ENCODE data around the gene LMBR1.
"Not testable (repeated sequence)": the region's sequence is repeated elsewhere in the genome, so short reads cannot be mapped to it uniquely, and the experiment has no call there.

The LMBR1 gene

DNA sequence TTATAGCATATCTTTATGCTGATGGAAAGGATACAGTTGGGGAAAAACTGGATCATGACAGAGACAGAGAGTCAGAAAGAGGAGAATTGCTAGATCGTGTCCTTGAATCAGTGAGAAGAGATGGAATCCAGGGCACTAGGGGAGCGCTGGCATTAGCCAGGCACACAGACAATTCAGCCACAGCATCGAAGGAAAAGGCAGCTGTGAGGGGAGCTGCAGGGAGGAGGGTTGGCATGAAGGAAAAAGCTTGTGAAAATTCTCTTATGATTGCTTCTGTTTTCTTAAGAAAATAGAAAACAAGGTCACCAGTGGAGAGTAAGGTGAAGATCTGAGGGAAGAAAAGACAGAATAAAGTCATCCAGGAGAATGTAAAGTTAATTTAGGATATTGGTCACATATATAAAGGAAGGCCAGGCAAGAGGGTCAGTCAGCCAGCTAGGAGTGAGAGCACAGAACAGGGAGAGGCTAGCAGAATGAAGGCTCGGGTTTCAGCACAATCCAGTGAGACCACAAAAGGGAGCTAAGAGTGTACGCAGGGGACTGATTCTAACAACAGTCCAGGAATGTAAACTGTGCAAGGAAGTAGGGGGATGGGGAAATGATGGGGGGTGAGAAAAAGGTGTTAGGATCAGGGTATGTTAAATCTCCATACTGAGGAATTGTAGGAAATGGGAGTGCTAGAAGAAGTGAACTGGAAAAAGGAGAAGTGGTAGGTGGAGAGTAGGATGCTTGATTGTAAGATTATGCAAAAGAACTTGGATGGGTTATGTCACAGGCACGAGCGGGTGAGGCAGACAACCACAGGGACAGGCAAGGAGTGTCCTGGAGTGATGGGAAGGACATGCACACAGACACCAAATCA lies 140.4 kb downstream of the LMBR1 start:
- no peak for DNase-seq

DNA sequence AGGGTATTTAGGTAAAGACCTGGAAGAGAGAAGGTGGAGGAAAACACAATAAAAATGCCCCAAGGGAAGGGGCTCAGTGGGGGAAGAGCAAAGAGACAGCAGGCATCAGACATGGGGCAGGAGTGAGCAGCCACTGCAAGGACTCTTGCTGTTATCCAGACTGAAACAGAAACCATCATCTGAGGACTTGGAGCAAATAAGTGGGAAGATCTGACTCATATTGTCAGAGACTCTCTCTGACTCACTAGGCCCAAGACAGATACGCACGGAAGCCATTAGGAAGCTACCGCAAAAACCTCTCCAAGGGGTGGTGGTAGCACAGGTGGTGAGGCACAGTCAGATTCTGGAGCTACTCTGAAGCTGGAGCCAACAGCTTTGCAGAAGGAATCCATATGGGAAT lies 141.7 kb downstream of the LMBR1 start:
- DNase-seq = no peak

DNA sequence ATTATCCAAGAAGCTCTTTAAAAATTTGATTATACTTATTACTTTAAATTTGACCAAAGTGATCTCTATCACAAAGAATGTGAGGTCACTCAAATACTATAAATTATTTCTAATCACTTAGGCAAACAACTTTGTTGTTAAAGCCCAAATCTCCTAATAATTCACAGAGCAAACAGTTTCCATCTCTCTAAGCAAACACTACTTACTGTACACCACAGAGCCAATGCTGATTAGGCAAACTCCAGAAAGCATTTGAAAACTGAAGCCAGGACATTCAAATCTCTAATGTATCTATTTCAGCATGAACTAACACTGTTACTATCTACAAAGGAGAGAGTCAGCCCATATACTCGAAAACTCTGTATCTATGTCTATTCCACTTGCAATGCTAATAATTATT lies 145.3 kb downstream of the LMBR1 start:
- no peak for DNase-seq

DNA sequence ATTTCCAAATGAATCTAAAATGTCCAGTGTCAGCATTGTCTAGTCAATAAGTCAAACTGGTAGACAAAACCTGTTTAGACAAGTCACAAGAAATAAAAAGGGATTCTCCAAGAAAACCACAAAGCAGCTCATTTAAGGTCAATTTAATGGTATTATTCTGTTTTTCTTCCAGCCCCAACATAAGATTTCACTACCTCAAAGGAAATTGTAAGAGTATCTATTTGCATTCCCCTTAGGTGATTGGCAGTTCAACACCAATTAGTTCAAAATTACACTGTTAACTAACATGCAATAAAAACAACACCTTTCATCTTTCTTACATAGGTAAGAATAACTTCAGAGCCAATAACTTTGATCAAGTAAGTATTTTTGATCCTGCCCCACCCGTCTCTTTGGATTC lies 146.1 kb downstream of the LMBR1 start:
- DNase-seq = no peak

DNA sequence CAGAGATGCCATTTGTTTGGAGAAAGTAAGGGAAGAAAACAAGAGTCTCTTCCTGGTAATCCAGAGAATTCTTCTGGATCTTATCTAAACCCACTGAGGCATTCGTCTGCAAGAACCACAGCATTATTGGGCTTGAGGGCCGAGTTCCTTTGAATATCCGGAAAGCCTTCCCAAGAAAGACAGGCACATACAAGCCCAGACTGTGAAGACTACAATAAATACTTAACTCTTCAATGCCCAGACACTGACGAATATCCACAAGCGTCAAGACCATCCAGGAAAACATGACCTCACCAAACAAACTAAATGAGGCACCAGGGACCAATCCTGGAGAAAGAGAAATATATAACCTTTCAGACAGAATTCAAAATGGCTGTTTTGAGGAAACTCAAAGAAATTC lies 153.4 kb downstream of the LMBR1 start:
- DNase-seq = no peak

DNA sequence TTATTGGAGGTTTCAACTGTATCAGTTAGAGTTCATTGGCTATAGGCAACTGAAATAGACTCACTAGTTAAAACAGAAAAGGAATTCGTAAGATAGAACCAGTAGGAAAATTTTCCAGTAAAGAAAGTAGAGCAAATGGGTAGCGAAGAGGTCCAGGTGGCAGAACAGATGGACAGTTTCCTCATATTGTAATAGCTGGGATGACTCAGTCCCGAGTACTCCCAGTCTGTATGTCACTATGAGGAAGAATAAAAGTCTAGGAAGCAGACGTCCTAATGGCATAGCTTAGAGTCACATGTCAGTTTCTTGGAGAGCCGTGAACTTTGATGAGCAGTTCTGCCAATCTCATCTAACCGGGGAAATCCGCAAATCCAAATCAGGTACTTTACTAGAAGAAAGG lies 157.1 kb downstream of the LMBR1 start:
- DNase-seq = no peak

DNA sequence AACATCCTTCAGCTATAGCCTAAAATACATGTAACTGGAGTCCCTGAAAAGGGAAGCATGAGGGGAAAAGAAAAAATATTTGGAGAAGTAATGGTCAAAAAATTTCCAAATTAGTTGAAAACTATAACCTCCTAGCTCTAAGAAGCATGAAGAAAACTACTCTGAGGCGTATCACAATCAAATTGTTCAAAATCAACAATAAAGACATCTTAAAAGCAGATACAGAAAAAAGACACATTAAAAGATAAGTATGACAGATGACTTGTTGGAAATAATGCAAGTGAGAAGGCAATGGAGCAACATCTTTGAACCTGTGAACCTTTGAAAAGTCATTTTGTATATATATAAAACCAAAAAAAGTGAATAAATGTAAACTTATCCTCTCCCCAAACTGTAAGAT lies 159.3 kb downstream of the LMBR1 start:
- no peak for DNase-seq

DNA sequence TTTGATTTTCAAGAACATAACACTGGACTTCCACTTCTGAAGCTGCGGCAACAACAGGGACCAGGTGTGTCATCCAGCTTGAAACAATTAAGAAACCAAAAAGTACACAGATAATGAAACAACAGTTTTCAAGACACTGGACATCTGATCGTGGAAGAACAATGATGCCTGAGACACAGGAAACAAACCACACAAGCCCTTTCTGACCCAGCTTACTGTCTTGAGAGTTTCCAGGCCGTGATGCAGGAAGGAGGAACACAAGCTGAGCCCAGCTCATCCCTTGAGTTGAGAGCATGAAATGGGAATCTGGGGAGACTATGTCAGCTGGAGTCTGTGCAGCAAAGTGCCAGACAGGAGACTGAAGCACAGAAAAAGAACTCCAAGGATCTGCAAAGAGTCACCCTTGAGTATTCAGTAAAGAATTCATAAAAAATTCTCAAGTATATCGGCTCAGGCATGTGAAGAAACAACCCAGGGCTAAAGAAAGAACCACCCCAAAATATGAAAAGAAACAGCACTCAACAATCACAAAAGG lies 160.8 kb downstream of the LMBR1 start:
- DNase-seq = no peak

DNA sequence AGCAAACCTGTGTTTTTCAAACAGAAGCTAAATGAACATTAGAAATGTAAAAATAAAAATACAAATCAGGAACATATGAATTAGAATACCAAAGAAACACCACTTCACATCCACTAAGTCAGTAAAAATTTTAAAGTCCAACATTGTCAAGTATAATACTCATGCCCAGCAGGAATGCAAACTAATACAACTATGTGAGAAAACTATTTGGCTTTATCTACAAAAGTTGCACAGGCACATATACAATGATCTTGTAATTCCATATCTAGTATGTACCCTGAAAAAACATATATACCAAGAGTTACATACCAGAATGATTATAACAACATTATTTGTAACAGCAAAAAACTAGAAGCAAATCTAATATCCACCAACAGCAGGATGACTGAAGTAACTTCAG lies 161.3 kb downstream of the LMBR1 start:
- no peak for DNase-seq

DNA sequence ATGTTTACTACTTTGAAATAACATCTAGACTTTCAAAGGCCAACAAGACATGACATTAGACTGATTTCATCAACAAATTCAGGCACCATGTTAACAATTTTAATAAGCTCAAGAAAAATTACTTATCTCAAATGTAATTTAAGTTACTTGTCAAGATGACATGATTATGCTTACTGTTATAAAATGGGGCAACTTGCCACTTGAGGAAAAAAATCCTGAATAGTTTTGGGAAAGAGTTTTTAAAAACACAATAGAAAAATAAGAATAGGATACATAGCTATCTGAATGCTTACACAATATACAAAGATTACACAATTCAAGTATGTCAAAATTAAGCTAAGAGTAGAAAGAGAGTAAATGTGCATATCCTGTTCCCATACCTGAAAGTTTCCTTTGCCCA lies 167.0 kb downstream of the LMBR1 start:
- DNase-seq = no peak

DNA sequence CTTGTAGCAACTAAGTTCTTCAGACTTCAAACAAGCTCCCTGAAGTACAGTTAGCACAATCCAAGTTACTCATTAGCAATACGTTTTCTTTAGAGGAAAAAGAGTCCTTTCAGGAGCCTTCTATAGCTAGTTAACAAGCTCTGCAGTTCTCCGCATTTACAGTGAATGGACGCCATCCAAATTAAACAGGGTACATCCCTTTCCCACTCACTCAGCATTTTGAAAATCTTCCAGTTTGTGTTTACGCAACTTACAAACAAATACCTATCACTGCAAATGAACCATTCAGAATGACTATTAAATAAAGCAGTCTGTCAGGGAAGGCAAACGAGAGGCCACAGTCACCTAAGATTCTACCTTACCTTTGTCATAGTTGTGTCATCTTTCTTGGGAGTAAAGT lies 167.9 kb downstream of the LMBR1 start:
- DNase-seq = no peak

DNA sequence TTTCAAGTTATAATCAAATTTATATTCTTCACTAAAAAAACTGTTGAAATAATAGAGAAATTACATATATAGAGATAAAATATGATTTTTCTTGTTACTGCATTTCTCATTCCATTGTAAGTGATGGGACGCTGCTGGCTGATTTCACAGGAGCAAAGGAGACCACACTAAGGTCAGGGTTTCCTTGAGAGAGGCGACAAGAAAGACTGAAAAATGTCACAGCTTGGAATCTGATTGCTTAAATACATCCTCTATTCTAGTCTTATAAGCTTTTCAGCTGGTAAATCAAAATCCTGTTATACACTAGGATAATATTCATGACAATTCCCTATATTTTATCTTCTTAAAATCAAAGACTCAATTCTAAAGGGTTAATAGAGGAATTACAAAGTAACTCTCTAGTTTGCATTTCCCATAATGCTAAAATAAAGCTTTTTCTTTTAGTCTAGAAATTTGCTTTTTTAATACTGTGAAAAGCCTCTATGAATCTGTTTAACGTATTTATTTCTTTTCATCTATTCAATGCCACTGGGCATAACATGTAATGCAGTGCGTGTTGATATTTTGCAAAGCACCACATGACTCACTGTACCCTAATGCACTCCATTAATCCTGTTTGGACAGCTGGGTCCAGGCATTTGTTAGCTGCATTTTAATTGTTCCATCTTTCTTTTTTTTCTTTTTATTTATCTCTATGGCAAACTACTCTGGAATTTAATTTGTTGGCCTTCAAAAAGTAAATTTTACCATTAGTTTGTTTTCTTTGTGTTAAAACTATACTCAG lies 170.7 kb downstream of the LMBR1 start:
- no peak for DNase-seq

DNA sequence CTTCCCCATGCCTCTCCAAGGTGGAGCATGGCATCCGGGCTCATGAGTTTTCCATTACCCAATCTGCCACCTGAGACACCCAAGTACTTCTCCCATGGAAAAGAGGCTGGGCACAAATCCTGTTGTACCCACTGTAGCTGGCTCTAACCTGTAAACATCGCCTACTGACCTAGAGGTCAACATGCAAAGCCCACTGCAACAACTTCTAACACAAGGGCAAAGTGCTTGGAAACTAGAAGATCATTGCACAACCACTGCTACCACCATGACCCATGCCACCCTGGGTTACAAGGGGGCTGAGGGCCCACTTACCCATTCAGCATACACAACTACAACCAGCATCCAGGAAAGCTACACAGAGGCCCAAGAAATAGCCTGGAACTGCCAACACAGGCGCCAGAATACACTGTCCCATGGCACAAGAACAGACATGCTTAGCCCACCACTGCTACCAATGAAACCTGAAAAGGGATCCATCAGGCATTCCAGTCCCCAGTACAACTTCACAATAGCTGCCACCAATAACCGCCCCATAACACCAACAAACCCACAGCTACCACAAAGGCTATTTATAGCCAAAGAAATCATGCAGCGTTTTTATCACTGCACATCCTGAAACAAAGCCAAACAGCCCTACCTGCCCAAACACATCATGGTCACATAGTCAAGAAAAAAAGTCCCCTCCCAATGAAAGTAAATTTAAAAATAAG lies 189.1 kb downstream of the LMBR1 start:
- no peak for DNase-seq

DNA sequence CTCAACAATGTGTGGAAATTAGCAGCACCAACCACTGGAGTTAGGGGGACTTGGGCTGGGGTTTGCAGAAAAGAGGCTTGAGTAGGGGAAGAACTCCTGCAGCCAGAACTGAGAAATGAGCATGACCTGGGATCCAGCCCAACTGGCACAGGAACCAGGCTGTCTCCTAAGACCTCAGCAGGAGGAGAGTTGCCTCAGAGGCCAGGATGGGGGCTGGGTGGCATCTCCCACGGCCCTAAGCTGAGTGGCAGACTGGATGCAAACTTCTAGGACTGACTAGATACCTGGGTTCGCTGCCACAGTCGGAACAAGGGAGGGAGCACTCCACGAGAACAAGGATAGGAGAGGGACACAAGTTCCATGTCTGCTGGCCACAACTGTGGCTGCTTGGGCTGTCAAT lies 189.8 kb downstream of the LMBR1 start:
- no peak for DNase-seq

DNA sequence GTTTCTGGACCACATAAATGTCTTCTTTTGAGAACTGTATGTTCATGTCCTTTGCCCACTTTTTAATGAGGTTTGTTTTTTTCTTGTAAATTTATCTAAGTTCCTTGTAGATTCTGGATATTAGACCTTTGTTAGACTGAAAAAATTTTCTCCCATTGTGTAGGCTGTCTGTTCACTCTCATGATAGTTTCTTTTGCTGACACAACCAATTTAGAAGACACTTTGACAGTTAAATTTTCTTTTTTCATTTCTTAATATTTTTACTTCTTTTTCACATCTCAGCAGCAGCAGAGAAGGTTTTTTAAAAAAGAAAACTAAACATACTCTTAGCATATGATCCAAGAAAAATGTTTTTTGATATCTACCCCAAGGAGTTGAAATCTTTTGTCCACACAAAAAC lies 190.6 kb downstream of the LMBR1 start:
- no peak for DNase-seq

DNA sequence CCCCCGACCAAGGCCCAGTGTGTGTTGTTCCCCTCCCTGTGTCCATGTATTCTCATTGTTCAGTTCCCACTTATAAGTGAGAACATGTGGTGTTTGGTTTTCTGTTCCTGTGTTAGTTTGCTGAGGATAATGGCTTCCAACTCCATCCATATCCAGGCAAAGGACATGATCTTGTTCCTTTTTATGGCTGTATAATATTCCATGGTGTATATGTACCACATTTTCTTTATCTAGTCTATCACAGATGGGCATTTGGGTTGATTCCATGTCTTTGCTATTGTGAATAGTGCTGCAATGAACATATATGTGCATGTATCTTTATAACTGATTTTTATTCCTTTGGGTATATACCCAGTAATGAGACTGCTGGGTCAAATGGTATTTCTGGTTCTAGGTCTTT lies 191.2 kb downstream of the LMBR1 start:
- DNase-seq = not testable (repeated sequence)

DNA sequence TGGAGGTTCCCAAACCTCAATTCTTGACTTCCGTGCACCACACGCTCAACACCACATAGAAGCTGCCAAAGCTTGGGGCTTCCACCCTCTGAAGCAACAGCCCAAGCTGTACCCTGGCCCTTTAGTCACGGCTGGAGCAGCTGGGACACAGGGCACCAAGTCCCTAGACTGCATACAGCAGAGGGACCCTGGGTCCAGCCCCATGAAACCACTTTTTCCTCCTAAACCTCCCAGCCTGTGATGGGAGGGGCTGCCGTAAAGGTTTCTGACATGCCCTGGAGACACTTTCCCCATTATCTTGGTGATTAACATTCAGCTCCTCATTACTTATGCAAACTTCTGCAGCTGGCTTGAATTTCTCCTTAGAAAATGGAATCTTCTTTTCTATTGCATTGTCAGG lies 194.5 kb downstream of the LMBR1 start:
- not testable (repeated sequence) for DNase-seq

DNA sequence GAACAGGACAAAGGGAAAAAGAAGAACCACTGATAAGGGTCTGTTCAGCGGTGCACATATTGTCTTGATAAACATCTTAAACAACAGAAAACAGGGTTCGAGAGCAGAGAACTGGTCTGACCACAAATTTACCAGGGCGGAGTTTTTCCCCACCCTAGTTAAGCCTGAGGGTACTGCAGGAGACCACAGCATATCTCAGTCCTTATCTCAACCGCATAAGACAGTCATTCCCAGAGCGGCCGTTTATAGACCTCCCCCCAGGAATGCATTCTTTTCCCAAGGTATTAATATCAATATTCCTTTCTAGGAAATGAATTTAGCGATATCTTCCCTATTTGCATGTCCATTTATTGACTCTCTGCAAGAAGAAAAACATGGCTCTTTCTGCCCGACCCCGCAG lies 195.7 kb downstream of the LMBR1 start:
- DNase-seq = not testable (repeated sequence)

DNA sequence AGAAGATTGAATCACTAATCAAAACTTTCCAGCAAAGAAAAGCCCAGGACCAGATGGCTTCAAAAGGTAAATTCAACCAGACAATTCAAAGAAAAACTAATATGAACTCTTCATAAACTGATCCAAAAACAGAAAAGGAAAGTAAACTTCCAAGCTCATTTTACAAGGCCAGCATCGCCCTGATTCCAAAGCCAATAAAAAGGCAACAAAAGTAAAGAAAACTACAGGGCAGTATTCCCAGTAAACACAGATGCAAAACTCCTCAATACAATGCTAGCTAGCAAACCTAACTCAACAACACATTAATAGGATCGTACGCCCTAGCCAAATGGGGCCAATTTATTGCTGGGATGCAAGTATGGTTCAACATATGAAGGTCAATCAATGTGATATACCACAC lies 199.4 kb downstream of the LMBR1 start:
- no peak for DNase-seq

DNA sequence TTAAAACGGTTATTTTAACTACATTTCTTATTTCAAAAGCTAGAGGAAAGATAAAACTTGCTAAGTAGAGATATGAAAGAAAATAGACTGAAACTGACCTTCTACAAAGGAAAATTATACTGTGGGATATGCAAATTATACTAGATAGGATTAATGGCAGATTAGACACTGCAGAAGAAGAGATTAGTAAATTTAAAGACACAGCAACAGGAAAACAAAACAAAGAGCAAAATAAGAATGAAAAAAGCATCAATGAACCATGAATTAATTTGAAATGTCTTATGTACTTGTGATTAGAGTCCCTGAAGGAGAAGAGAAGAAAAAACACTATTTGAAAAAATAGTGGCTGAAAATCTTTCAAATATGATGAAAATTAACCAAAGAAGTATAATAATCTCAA lies 200.1 kb downstream of the LMBR1 start:
- no peak for DNase-seq

DNA sequence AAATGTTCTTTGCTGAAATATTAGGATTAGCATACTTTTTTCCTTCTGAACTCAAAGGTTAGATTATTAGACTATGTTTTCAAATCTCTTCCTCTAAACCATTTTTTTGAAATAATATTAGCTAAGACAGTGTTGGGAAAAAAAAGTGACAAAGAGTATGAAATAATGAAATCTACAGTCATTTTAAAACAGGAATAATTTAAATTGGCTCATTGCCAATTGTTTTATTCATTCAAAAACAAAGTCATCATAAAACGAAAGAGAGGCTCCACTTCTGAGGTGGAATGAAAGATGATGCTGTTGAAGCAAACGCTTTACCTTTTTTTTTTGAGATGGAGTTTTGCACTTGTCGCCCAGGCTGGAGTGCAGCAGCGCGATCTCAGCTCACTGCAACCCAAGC lies 201.2 kb downstream of the LMBR1 start:
- DNase-seq = no peak

DNA sequence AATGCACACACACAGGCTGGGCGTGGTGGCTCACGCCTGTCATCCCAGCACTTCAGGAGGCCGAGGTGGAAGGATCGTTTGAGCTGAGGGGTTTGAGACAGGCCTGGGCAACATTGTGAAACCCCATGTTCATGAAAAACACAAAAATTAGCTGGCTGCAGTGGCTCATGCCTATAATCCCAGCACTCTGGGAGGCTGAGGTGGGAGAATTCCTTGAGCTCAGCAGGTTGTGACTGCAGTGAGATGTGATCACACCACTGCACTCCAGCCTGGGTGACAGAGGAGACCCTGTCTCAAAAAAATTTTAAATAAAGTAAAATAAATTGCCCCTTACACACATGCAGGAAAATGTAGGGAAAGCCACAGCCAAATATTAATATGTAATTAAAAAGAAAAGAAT lies 208.3 kb downstream of the LMBR1 start:
- DNase-seq = no peak

DNA sequence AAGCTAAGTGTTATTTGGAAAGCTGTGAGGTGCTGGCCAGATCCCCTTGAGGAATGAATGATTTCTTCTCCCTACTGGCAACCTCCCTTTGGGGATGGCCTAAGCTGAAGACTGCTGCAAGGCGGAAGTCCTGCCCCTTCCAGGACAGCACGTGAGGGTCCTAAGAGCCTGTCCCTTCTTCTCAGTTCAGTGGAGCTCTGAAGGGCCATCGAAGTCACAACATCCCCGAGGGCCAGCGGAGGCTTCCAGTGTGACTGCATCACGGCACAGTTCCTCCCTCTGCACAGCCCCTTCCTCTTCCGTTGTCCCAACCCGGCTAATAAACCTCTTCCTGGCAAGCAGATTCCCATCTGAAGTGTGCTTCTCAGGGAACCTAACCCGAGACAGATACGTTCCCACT lies 208.7 kb downstream of the LMBR1 start:
- no peak for DNase-seq

DNA sequence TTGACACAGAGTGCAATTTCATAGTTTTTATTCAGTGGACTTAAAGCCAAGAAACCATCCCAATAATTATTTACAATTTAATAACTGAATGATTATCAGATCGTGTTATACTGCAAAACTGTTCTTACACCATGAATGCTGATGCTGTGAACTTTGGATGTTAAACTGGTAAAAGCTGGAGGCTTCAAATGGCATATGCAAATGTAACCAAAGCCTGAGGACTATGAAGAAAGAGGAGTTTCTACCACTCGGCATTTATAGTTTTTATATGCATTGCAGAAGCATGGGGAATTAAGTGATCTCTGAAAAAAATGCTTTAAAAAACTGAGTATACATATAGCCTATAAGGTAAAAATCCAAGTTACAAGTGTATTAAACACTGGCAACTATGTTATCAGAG lies 210.1 kb downstream of the LMBR1 start:
- no peak for DNase-seq

Data from SIG-M5 (cell line).